Activated CD8-positive, alpha-beta memory T cell treated with anti-CD3 and anti-CD28 coated beads for 36 hours (primary cell): ENCODE measurements around the gene WDR82. TPM values are rescaled to one million over a fixed set of nuclear protein-coding genes. Genes with fewer than 3 reads are reported as not detected.

Experiments
- CTCF ChIA-PET: fragments of 350-600 bp; sonication (Branson Sonifier 250); formaldehyde crosslinking; loops from one replicate; lab custom pipeline; 2021; ENCODE audit warnings: antibody characterized with exemption; lab: Charles Lee
- POLR2A ChIA-PET: fragments of 350-600 bp; sonication (Branson Sonifier 250); formaldehyde crosslinking; loops from one replicate; lab custom pipeline; 2021; ENCODE audit warnings: antibody characterized with exemption; lab: Charles Lee
- total RNA-seq, 2 experiments: library from RNA; stranded (reverse); gene quantifications; one replicate each; pipeline ENCODE4 v1.2.3, GENCODE V29; 2021

Gene WDR82
- total RNA-seq, 2 experiments from 2014 or later: 123 to 124 TPM

- CTCF ChIA-PET: interaction anchor here (1.2 to 1.6 kb wide), 3 partner anchors 17 to 101 kb away, joined by 3 to 8 read pairs (median 8); partner anchors contain the start of gene WDR82
- POLR2A ChIA-PET: interaction anchor here (0.7 to 19.3 kb wide), 5 partner anchors 12 to 655 kb away, joined by 4 to 246 read pairs (median 5); partner anchors contain the start of genes TLR9 and WDR82
Measured at GRCh38 chr3:52237657-52238172, 40.7 kb downstream of the WDR82 start.

GRCh38 chr3:52237006-52237656, 41.3 kb downstream of the WDR82 start:
- ChIA-PET POLR2A (interaction anchor here (1.1 to 19.3 kb wide), 5 partner anchors 9 to 43 kb away, joined by 3 to 246 read pairs (median 4); partner anchors contain the start of genes TLR9 and WDR82), CTCF (interaction anchor here (1.0 to 2.1 kb wide), 4 partner anchors 13 to 17 kb away, joined by 3 to 8 read pairs (median 3); partner anchors contain the start of gene TLR9)

GRCh38 chr3:52236424-52236886, 42.0 kb downstream of the WDR82 start:
- POLR2A ChIA-PET: interaction anchor here (1.1 to 19.3 kb wide), 5 partner anchors 9 to 44 kb away, joined by 3 to 246 read pairs (median 4); partner anchors contain the start of genes TLR9 and WDR82
- CTCF ChIA-PET: interaction anchor here (0.8 to 2.1 kb wide), 4 partner anchors 12 to 103 kb away, joined by 3 to 8 read pairs (median 3); partner anchors contain the start of gene TLR9

GRCh38 chr3:52234516-52235447, 43.7 kb downstream of the WDR82 start:
- CTCF ChIA-PET: interaction anchor here (0.5 to 2.1 kb wide), 6 partner anchors 10 to 153 kb away, joined by 3 to 9 read pairs (median 4); partner anchors contain the start of gene TLR9
- POLR2A ChIA-PET: no interaction called here

GRCh38 chr3:52233968-52234367, 44.5 kb downstream of the WDR82 start:
- ChIA-PET CTCF (interaction anchor here (0.7 to 2.0 kb wide), 3 partner anchors 14 to 473 kb away, joined by 3 to 9 read pairs (median 6); no protein-coding TSS in a partner anchor), POLR2A (no interaction called here)

GRCh38 chr3:52233108-52233591, 45.3 kb downstream of the WDR82 start:
- POLR2A ChIA-PET: no interaction called here
- CTCF ChIA-PET: interaction anchor here (0.7 to 5.0 kb wide), 6 partner anchors 13 to 474 kb away, joined by 3 to 56 read pairs (median 16); partner anchors contain the start of gene WDR82

- ChIA-PET CTCF (interaction anchor here (0.8 to 5.0 kb wide), 18 partner anchors 10 to 225 kb away, joined by 3 to 56 read pairs (median 4); partner anchors contain the start of genes GLYCTK and WDR82), POLR2A (interaction anchor here (1.3 to 2.4 kb wide), 4 partner anchors 11 to 47 kb away, joined by 3 to 11 read pairs (median 6); partner anchors contain the start of gene WDR82)
Measured at GRCh38 chr3:52232279-52233107, 46.0 kb downstream of the WDR82 start.

GRCh38 chr3:52231502-52232278, 46.8 kb downstream of the WDR82 start:
- POLR2A ChIA-PET: interaction anchor here (0.6 to 2.4 kb wide), 9 partner anchors 9 to 56 kb away, joined by 3 to 11 read pairs (median 4); partner anchors contain the start of genes GLYCTK and WDR82

GRCh38 chr3:52230889-52231499, 47.5 kb downstream of the WDR82 start:
- POLR2A ChIA-PET: interaction anchor here (0.6 to 2.4 kb wide), 9 partner anchors 8 to 57 kb away, joined by 3 to 11 read pairs (median 4); partner anchors contain the start of genes GLYCTK and WDR82
- CTCF ChIA-PET: interaction anchor here (0.7 to 5.0 kb wide), 27 partner anchors 8 to 226 kb away, joined by 3 to 56 read pairs (median 4); partner anchors contain the start of genes DNAH1, GLYCTK, TWF2 and WDR82

More at GRCh38 chr3:52231502-52232278, 46.8 kb downstream of the WDR82 start:
- CTCF ChIA-PET: interaction anchor here (0.7 to 5.0 kb wide), 29 partner anchors 7 to 226 kb away, joined by 3 to 56 read pairs (median 3); partner anchors contain the start of genes DNAH1, GLYCTK, TWF2 and WDR82

- ChIA-PET POLR2A (interaction anchor here (0.8 to 2.4 kb wide), 3 partner anchors 9 to 49 kb away, joined by 3 to 8 read pairs (median 5); partner anchors contain the start of gene WDR82), CTCF (interaction anchor here (0.8 to 5.0 kb wide), 10 partner anchors 8 to 109 kb away, joined by 3 to 56 read pairs (median 4); partner anchors contain the start of genes DNAH1, TWF2 and WDR82)
Measured at GRCh38 chr3:52230461-52230860, 48.0 kb downstream of the WDR82 start.

- POLR2A ChIA-PET: interaction anchor here (2.4 kb wide), 1 partner anchor 50 kb away, joined by 8 read pairs; the partner anchor contains the start of gene WDR82
Measured at GRCh38 chr3:52229656-52230055, 48.8 kb downstream of the WDR82 start.

GRCh38 chr3:52228751-52229291, 49.6 kb downstream of the WDR82 start:
- CTCF ChIA-PET: interaction anchor here (0.6 to 5.0 kb wide), 4 partner anchors 8 to 111 kb away, joined by 4 to 56 read pairs (median 24); partner anchors contain the start of gene WDR82
- POLR2A ChIA-PET: no interaction called here

More at GRCh38 chr3:52229656-52230055, 48.8 kb downstream of the WDR82 start:
- CTCF ChIA-PET: interaction anchor here (2.0 to 5.0 kb wide), 4 partner anchors 9 to 110 kb away, joined by 9 to 56 read pairs (median 32); partner anchors contain the start of gene WDR82

GRCh38 chr3:52228266-52228665, 50.2 kb downstream of the WDR82 start:
- CTCF ChIA-PET: interaction anchor here (0.6 to 5.0 kb wide), 4 partner anchors 8 to 111 kb away, joined by 3 to 56 read pairs (median 6); partner anchors contain the start of gene WDR82

GRCh38 chr3:52227766-52228165, 50.7 kb downstream of the WDR82 start:
- ChIA-PET POLR2A (interaction anchor here (1.3 kb wide), 1 partner anchor 9 kb away, joined by 3 read pairs; no protein-coding TSS in a partner anchor), CTCF (interaction anchor here (1.0 to 1.1 kb wide), 2 partner anchors 37 to 51 kb away, joined by 3 read pairs; partner anchors contain the start of gene WDR82)

More at GRCh38 chr3:52228266-52228665, 50.2 kb downstream of the WDR82 start:
- POLR2A ChIA-PET: no interaction called here
